Activated CD4-positive, alpha-beta T cell treated with anti-CD3 and anti-CD28 coated beads, Interleukin-2, Interleukin-6, amounts not matched to agents 100 ng/mL and 50 ng/mL, durations not matched to agents 16 hours and 8 hours (primary cell): ENCODE measurements around the gene RPS3.
"Not testable (repeated sequence)": the region's sequence is repeated elsewhere in the genome, so short reads cannot be mapped to it uniquely, and the experiment has no call there.

ENCODE experiments used
- DNase-seq: peaks from one replicate; pipeline ENCODE4 v3.0.0-alpha.2; 2020

Gene RPS3

DNA sequence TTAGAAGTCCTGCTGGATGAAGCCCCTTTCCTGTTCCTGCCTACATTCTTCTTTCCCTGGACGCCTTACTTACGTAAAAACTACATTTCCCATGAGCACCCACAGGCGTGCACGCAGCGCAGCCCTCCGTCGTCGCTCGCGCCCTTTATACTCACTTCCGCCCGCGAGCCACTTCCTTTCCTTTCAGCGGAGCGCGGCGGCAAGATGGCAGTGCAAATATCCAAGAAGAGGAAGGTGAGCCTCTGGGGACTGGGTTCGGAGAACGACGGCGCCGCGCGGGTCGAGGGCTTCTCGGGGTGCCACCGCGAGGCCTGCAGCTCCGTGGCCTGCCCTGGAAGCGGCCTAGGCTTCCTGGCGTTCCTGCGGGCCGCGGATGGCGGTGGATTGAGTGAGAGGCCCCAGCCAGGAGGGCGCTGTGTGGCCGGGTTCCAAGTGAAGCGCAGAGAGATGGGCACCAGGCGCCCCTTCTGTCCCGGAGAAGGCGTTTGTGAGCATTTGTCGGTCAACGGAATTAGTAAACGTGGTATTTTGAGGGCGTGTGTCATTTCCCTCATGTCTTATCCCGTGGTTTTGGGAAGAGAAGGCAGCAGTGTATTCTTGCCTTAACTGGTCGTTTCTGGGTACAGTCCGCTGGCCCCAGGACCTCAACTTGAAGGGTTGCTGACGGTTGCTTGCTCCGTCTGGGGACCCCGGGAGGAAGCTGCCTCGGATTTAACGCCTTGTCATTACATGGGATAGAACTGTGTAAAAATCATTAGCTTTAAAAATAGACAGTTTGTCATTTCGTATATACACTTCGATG lies at the start of gene RPS3:
TSS of gene RPS3 (plus strand) at position 175 of the 802 bp plus-strand sequence. CDS start at position 205, 30 bp downstream.
- DNase-seq = peak; percentile 93

DNA sequence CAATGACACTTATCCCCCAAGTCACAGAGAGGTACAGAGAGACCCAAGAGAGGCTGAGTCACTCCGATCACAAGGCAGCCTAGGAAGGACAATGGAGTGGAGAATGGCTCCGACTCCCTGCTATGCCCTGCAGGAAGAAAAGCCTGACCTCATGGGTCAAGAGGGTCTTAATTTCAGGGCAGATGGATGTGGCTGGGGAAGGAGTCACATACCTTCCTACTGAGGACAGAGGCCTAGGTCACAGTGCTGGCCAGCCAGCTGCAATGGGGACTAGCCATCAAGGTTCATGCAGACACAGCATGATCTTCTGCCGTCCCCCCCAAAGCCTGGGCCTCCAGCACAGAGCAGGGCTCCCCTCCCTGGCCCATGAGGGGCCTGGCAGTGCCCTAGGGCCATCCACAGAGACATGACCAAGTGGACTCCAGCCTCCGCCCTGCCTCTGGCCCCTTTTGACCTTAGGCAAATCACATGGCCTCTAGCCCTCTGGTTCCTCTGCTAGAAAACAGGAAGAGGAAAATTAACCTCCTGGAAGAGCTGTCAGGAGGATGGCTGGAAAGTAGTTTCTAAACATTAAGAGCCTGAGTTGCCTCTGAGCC lies 49.7 kb upstream of the RPS3 start:
- DNase-seq = no peak

GRCh38 chr11:75350122-75350742 lies 49.1 kb upstream of the RPS3 start:
- no peak for DNase-seq

DNA sequence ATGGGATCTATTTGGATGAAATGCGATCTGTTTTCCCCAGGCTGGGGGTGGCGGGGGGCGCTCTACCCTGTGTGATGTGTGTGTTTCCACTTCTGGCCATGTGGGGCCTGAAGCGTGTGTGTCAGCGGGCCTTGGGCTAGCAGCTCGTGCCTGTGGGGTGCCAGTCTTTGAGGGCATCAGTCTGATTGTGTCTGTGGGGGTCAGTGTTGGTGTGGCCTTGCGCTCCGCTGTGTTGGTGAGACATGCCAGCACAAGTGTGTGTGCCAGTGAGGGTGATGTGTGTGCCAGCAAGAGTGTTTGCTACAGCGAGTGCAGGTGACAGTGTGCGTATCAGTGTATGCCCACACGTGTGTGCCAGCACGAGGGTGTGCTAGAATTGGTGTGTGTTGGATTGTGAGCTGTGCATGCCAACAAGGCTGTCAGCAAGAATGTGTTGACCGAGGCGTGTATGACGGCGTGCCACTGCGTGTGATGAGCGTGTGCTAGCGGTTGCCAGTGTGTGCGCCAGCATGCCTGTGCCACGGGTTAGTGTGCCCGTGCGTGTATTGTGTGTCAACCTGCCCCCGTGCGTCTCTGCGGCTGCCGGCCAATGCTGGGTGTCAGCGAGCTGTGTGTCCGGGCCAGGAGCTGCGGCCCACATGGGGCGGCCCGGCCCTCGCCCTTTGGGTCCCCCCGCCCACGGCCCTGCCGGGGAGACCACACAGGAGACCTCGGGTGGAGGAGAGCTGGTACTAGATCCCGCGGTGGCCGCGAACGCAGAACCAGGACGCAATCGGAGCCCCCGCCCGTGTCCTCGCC lies 48.4 kb upstream of the RPS3 start:
- DNase-seq = peak; percentile 43

DNA sequence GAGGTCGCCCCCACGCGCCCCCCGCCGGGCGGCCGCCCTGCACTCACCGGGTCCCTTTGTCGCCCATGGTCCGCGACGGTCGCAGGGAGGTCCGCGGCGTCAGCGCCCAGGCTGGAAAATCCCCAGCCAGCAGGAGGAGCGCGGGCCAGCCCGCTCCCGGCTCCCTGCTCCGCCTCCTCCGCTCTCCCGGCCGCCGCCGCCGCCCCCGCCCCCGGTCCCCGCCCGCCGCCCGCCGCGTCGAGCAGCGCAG lies 47.9 kb upstream of the RPS3 start, which contains the start of gene ARRB1:
TSS of gene ARRB1 (minus strand) at position 121 of the 250 bp plus-strand sequence. CDS start at position 67, 54 bp downstream.
- peak; percentile 45 for DNase-seq

DNA sequence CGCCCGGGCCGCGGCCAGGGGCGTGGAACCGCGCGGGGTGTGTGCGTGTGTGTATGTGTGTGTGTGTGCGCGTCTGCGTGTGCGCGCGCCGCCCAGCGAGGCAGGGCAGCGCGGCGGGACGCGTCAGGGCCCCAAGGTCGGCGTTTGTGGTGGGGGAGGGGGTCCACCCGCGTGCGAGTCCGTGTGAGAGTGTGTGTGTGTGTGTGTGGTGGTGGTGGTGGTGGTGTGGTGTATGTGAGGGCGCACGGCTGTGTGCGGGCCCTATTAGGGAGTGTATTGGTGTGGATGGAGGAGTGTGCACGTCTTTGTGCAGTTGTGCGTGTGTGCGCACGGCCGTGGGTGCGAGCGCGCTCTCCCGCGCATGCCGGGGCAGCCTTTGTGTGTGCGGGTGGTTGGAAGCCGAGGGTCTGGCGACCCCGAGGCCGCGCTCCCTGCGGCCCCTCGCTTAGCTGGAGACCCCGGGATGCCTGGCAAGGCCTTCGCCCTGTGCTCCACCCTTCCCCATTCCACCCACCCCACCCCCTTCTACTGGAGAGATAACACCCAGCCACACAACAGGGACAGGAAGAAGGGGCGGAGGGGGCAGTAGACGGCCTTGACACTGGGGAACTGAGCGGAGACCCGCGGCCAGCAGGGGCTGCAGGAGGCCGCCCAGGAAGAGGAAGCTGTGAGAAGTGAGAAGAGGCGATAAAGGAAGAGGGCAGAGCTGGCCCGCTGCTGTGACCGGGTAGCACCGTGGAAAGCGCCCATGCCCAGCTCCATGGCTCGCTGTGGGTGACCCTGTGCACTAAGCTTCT lies 47.3 kb upstream of the RPS3 start:
- DNase-seq = peak; percentile 46

DNA sequence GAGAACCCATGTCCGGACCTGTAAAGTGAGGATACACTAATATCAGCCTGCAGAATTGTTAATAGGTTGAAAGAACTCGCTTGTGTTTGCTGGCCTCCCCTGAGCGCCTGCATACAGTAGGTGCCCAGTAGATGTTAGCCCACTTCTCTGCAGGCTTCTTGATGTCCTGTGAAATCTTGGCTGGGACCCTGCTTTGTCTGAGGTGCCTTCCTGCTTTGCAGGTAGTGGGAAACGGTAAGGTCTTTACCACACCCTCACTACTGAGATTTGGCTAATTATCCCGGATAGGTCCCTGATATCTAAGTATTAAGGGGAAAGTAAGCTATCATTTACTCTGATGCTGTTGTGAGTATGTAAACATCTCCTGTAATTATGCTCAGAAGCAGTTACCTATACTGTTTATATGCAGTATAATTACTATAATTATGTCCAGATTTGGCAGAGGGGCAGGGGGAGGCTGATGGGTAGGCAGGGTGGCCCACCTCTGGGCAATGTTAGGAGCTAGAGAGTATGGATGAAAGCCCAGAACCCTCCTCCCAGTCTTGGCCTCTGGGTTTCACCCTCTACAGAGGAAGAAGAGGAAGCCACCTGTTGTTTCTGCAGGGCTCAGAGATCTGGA lies 46.6 kb upstream of the RPS3 start:
- DNase-seq = no peak

DNA sequence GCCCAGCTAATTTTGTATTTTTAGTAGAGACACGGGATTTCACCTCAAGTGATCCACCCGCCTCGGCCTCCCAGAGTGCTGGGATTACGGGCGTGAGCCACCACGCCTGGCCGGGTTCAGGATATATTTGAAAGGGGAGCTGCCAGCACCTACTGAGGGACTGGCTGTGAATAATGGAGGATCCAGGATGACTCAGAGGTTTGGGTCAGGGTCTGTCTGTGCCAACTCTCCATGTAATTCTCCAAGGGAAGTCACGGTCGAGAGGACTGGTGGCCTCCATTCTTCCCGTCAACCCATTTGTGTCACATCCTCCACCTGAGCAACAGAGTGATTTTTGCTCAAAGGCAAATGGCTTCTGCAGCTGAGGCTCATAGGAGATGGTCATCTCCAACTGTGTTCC lies 44.3 kb upstream of the RPS3 start:
- DNase-seq = no peak

DNA sequence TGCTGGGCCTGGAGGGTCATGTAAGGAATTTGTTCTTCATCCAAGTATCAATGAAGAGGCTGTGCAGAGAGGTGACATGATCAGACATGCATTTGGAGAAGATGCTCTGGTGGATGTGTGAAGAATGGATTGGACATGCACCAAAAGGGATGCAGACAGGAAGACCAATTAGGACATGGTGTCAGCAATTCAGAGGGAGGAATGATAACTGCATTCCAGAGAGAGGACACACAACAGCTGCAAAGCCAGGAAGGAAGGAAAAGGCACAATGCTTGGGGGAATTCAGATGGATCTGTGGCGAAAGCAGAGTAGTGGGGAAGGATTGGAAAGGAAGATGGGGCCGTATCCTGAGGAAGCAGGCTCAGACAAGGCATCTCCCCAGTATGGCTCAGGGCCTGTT lies 42.7 kb upstream of the RPS3 start:
- DNase-seq = no peak

- DNase-seq = not testable (repeated sequence)
Measured at GRCh38 chr11:75362285-75362684, 37.0 kb upstream of the RPS3 start.

DNA sequence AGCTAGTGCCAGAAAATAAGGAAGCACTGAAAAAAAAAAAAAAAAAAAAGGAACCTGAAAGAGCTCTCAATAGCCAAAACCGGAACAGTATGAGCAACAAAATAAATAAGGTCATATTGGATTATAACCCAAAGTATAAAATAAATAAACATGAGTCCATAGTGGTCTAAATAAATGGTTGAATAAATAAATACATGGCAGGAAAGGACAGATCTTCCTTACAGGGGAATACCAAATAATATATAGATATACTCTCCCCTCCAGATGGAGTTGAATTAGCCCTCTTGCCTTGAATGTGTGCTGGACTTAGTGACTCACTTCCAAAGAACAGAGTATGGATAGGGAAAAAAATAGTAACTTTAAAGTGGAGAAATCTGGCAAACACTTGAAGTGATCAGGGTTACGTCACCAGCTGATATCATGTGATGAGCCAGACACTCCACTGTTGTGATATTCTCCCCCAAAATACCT lies 33.6 kb upstream of the RPS3 start:
- no peak for DNase-seq

- DNase-seq = not testable (repeated sequence)
Measured at GRCh38 chr11:75366826-75367225, 32.5 kb upstream of the RPS3 start.

- DNase-seq = no peak
Measured at GRCh38 chr11:75369560-75370255, 29.6 kb upstream of the RPS3 start.

DNA sequence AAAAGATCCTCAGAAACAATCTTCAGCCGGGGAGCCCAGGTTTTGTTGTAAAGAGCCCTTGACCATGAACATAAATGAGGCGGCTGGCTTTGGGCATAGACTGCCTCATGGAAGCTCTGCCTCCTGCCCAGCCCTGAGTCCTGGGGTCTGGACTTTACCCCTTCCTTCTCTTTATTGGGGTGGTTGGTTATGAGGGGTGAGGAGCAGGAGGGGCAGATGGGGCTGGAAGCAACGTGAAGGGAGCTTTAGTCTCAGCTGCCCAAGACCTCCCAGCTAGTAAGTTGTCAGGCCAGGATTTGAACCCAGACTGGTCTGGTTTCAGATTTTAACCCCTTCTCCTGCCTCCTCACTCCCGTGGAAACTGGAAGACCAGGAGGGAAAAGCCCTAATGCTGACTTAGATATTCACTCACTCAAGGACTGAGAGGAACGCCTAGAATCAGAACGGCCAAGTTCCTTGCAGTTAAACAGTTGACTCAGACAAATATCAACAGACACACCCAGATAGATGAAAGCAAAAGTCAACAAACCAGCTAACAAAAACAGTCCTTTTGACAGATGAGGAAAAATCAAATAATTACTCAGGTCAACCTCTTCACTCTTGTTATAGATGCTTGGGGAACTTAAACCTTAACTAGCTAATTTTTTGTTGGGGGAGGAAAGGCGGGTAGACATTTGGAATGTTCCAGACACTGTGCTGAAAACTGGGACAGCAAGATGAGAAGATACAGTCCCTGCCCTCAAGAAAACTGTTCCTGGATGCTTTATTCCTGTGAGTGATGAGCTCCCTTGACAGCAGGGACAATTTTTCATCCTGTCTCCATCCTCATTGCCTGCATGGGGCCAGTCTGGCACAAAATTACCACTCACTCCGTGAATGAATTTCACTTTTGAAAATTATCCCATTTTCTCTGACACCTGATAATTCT lies 27.1 kb upstream of the RPS3 start:
- DNase-seq = no peak

GRCh38 chr11:75373201-75373600 lies 26.1 kb upstream of the RPS3 start:
- DNase-seq = no peak

DNA sequence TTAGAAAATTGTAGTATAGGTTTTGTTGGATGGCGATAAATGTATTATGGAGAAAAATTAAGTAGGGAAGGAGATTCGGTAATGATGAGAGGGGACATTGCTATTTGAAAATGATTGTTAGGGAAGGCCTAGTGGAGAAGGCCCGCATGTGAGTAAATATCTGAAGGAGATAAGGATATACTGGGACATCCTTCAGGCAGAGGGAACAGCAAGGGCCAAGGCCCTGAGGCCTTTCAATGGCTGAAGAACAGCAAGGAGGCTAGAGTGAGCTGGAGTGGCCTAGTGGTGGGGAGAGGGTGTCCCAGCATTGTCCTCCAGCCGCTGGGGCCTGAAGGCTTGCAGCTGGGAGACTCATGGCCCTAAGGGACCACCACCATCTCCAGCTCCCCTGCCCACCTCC lies 24.7 kb upstream of the RPS3 start:
- no peak for DNase-seq

DNA sequence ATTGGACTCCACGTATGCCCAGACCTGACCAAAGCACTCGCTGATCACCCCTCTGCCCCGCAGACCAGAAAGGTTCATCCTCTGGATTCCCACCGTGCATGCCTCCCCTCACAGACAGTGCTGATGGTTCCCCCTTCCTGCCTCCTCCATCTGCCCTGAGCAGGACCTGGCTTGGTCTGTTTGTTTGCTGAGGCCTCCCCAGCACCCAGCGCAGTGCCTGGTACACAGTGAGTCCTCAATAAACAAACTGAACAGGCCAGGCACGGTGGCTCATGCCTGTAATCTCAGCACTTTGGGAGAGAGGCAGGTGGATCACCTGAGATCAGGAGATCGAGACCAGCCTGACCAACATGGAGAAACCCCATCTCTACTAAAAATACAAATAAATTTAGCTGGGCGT lies 23.7 kb upstream of the RPS3 start:
- DNase-seq = no peak

- no peak for DNase-seq
Measured at GRCh38 chr11:75376175-75376574, 23.1 kb upstream of the RPS3 start.

DNA sequence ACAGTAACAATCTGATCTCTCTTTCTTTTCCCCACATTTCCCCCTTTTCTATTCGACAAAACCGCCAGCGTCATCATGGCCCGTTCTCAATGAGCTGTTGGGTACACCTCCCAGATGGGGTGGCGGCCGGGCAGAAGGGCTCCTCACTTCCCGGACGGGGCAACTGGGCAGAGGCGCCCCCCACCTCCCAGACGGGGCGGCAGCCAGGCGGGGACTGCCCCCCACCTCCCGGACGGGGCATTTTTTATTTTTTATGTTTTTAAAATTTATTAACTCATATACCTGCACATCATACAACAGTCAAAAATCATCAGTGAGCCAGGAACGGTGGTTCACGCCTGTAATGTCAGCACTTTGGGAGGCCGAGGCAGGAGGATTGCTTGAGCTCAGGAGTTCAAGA lies 20.5 kb upstream of the RPS3 start:
- DNase-seq = not testable (repeated sequence)

- no peak for DNase-seq
Measured at GRCh38 chr11:75380245-75380644, 19.1 kb upstream of the RPS3 start.
